LoVo (cell line): ENCODE measurements around the gene GALR1.
"Not testable (repeated sequence)": the region's sequence is repeated elsewhere in the genome, so short reads cannot be mapped to it uniquely, and the experiment has no call there.

ENCODE experiments used
- DNase-seq: peaks from one replicate; pipeline ENCODE4 v3.0.0-alpha.2; 2016; ENCODE audit warnings: low spot score

The GALR1 gene, protein sequence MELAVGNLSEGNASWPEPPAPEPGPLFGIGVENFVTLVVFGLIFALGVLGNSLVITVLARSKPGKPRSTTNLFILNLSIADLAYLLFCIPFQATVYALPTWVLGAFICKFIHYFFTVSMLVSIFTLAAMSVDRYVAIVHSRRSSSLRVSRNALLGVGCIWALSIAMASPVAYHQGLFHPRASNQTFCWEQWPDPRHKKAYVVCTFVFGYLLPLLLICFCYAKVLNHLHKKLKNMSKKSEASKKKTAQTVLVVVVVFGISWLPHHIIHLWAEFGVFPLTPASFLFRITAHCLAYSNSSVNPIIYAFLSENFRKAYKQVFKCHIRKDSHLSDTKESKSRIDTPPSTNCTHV

DNA sequence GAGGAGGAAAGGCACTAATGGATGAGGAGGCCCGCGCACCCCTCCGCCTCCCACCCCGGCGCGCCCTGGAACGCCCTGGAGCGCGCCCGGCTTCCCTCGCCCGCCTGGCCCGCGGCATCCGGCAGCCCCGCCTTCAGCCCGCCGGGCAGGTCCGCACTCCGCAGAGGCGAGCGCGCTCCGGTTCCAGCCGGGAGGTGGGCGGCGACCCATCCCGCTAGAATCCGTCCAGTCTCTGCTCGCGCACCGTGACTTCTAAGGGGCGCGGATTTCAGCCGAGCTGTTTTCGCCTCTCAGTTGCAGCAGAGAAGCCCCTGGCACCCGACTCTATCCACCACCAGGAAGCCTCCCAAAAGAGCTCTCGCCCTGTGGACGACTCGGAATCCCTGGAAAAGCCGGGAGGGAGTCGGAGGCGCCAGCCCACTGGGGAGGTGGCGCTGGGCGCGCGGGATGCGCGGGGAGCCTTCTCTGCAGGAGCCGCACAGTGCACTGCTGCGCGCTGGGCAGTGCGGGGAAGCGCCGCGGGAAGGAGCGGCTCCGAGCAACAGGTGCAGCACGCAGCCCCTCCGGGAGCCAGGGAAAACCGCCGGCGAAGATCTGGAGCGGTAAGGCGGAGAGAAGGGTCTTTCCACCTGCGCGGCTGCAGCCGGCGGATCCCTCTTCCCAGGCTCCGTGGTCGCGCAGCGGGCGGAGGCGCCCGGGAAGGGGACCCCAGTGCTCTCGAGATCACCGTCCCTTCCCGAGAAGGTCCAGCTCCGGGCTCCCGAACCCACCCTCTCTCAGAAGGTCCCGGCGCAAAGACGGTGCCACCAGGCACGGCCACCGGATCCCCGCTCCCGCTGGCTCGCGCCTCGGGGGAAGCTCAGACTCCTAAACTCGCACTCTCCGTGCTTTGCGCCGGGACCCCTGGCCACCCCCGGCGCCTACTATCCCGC, at the start of gene GALR1:
Gene GALR1 (plus strand): TSS at position 280 of the 932 bp plus-strand sequence. CDS start 701 bp downstream, outside the sequence.
- no peak for DNase-seq

DNA sequence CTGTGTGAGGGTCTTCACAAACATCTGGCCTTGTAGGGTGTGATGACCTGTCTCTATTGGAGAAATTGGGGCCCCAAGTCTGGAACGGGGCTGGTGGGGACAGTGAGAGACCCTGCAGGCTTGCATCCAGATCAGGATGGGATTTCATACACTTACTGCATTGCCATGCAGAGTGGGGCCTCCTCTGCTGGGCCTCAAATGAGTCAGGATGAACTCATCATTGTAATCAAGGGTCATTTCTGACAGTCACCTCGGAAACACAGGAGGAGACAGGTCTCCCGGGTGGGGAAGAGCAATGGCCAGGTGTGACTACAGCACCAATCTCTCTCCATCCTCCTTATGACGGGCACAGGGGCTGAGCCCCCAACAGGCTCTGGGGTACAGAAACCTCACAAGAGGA, 48.1 kb upstream of the GALR1 start:
- no peak for DNase-seq

DNA sequence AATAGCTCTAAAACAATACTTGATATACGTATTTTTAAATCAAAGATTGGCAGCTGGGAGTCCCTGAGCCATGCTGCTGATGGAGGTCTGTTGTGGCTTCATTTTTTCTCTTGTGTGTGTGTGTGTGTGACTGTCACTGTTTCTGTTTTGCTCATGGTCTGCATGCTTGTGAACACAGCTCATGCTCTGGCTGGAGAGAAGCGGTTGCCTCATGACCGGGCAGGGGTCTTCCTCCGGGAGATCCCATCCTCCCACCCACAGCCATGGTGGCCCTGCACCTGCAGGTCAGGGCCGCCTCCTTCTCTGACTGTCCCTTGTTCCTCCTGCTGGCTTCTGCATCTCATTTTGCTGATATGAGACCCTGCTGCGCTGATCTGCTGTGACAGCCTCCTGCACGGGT, 47.3 kb upstream of the GALR1 start:
- DNase-seq: no peak

DNA sequence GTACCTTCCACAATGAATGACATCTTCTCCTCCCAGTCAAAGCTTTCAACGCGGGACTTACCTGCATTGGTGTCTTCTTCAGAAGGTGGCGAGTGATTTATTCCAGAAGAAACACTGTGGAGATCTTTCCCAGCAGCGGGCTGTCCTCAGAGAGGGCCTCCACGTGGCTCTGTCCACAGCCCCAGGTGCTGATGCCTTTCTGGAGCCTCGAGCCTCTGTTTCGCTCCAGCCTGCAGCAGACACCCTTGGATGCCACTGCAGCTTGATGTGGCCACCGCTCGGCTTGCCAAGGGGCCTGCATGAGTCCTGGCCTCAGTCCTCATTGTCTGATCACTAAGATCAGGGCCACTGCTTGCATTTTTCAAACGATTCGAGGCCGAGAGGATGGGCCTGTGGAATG, 46.6 kb upstream of the GALR1 start:
- no peak for DNase-seq

DNA sequence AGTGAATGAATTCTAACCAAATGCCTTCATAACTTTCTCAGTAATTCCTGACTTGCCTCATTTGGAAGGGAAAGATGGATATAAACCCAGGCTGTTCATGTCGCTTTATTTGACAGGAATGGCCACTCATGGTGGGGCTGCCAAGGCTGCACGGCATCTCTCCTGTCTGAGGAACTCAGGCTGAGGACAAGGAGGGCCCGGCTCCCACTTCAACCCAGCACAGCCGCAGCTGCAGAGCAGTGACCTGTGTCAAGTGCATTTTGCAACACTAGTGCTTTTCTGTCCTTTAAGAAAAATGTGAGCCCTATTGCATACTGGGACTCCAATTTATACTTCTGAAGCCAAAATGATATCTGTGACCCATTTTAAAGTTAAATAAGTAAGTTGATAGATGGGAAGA, 45.8 kb upstream of the GALR1 start:
- no peak for DNase-seq

DNA sequence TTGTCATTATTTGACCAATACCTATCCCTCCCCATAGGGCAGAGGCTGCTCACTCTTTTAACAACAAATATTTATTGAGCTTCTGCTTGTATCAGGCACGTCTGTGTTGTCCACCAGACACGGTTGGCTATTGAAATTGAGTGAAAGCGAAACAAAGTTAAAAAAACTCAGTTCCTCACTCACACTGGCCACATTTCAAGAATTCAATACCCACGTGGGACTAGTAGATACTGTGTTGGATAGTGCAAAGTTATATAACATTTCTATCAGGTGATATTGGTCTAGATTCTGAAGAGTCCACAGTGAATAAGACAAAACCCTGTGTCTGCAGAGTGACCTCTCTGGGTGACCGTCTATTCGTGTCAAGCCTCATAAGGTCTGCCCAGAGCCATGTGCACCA, 43.9 kb upstream of the GALR1 start:
- DNase-seq: no peak

DNA sequence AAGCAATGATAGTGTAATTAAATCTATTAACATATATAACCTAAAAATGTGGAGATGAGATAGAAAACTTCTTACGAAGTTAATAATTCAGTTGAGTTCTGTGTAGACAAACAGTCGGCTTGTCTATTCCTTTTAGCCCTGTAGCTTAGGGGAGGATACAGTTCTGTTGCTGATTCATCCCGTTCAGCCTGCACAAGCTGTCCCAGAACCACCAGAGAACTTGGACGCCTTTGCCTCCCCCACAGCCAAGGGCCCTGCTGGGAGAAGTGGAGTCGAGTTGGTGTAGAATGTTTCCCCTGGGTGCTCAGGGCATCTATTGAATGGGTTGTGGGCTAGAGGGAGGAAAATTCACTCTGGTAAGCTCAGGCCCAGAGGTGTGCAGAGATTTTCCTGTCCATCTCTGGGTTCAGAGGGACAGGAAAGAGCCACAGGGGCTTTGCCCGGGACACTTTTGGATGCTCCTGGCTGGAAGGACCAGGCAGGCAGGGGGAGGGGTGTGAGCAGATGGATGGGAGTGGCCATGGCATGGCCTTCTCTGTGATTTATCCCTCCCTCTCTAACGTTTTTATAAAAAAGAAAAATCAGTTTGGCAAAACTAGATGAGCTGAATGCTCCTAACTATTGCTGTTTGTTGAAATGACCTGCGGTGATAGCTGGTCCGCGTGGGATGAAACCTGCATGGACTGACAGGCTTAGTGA, 42.8 kb upstream of the GALR1 start:
- DNase-seq: no peak

DNA sequence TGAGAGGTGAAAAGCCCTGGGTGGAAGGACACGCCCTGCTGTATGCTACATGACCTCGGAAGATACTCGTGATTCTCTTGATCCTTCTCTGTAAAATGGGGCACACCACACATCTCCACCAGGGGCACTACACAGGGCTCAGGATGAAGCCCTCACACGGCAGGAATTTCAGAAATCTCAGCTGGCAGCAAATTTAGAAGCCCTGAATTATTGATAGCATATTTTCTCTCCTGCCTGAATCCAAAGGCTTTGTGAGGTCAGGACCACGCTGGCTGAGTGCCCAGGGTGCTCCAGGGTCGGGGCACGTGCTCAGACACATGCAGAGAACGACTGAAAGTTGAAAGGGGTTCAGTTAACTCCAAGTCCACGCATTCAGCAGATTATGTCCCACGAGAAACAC, 42.1 kb upstream of the GALR1 start:
- peak; percentile 26 for DNase-seq

DNA sequence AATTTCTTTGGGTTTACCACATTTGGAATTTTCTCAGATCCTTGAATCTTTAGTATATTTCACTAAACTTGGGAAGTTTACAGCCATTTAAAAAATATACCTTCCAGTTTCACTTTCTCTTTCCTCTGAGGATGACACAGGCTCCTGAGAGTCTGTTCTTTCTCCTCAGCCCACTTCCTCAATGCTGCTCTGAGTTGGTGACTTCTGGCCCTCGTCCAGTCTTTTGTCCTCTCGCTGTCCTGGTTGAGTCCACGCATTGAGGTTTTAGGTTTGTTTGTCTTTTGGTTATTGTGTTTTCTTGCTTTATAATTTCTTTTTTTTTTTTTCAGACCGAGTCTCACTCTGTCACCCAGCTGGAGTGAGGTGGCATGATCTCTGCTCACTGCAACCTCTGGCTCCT, 40.7 kb upstream of the GALR1 start:
- peak; percentile 33 for DNase-seq

DNA sequence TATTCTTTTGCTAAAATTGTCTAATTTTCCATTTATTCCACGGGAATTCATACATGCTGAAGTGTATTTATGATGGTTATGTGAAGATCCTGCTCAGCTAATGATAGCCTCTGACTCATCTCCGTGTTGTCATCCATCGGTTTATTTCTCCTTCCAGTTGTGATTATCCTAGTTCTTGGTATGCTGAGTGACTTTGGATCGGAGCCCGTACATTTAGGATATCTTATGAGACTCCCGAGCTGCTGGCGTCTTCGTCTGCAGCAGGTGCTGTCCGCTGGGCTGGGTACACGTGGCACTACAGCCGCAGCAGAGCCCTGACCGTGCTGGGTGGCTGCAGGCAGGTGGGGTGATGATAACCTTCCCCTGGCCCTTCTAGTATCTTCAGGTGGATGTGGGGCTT, 40.1 kb upstream of the GALR1 start:
- no peak for DNase-seq

DNA sequence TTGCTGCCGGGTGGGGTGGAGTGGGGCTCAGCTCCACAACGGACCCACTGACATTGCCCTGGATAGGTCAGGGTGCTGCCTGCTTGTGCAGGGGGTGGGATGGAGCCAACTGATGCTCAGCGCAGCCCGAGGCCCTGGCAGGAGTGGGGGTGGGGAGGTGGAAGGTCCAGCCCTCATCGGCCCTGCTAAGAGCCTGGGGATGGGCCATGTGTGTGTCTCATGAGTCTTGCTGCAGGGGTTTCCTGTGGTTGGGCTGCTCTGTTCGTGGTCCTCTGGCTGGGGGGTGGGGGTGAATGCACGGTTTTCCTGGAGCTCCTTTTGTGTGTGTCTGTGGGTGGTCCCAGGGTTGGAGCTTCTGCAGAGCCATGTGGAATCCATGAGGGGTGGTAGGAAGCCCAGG, 39.4 kb upstream of the GALR1 start:
- DNase-seq: no peak

DNA sequence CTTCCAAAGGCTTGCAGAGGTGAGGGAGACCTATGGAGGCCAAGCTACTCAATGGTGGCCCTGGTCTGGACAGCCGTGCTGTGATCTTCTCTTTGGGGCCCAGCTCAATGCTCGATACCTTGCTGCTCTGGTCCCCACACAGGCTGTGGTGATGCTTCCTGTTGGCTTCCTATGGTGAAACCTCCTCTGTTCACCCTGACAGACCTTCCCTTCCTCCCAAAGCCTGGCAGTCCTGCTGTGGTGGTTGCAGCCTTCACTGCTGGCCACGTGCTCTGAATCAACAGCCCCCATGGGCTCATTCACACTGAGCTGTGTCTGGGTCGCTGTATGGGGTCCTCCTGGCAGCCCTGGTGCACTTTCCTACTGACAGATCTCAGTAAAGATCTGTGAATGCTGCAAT, 31.0 kb upstream of the GALR1 start:
- no peak for DNase-seq

DNA sequence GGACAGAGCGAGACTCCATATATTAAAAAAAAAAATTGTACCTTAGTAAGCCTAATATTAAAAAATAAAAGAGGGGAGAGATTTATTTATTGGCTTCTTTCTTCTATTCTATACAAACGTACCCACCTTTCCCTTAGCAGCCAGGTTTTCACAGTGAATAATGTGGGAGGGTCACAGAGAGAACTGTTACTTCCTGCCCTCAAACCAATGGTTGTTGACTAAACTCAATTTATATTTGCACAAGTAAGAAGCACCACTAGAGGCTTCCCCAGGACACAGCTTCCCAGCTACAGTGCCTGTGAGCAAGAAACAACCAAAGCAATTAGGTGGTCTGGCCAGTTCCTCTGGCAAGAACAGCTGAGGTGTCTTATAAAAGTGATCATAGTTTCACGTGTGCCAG, 28.9 kb upstream of the GALR1 start:
- no peak for DNase-seq

DNA sequence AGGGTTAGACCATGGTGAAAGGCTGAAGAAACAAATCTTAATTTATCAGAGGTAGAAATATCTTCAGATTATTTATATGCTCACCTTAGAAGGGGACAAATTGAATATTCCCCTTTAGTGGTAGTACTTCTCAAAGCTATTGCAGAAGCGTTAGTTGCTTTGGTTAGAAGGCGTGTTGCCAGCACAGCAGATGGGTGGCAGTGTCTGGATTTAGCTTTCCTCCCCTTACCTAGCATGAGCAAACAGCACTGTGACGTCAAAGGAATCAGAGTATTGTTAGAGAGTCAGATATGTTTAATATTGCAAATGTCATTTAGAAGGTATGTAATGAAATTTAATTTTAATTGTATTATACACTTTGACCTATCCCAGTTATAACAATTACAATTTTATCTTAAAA, 27.2 kb upstream of the GALR1 start:
- no peak for DNase-seq

DNA sequence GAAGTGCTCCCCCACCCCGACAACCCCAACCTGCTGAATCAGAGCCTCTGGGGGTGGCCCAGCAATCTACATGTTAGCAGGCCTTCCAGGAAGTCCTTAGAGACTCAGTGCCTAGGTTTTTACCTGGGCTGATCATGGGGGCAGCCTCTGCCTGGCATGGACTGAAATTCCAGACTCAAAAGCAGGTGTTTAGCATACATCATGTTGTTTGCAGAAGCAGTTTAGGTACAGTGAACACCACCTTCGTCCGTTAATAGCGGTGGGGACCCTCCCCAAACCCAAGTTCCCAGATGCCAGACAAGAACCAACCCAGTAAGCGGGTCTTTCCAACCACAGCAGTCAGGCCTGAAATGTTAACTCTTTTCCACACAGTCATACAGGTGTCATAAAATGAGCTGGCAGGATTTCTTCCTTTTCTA, 26.4 kb upstream of the GALR1 start:
- no peak for DNase-seq

DNA sequence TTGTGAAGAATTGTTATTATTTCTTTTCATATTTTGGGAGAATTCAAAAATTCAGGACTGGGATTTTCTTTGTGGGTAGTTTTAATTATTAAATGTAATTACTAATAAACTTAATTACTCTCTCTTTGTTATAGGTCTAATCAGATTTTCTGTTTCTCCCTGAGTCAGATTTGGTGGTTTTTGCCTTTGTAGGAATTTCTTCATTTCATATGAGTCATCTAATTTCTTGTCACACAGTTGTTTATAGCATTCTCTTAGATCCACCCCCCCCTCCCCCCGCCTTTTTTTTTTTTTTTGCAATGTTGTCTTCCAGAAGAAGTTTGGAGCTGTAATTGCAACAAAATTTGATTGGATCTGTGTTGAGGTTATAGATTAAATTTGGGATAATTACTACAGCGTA, 26.0 kb upstream of the GALR1 start:
- peak; percentile 2 for DNase-seq

DNA sequence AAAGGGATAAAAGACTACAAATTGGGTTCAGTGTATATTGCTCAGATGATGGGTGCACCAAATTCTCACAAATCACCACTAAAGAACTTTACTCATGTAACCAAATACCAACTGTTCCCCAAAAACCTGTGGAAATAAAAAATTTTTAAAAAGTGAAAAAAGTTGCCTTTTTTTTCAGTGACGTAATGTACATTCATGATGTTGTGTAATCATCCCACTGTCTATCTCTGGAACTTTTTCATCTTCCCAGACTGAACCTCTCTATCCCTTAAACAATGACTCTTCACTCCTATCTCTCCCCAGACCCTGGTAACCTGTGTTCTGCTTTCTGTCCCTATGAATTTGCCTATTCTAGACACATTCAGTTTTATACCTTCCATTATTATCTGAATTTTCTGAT, 19.0 kb upstream of the GALR1 start:
- DNase-seq: no peak

DNA sequence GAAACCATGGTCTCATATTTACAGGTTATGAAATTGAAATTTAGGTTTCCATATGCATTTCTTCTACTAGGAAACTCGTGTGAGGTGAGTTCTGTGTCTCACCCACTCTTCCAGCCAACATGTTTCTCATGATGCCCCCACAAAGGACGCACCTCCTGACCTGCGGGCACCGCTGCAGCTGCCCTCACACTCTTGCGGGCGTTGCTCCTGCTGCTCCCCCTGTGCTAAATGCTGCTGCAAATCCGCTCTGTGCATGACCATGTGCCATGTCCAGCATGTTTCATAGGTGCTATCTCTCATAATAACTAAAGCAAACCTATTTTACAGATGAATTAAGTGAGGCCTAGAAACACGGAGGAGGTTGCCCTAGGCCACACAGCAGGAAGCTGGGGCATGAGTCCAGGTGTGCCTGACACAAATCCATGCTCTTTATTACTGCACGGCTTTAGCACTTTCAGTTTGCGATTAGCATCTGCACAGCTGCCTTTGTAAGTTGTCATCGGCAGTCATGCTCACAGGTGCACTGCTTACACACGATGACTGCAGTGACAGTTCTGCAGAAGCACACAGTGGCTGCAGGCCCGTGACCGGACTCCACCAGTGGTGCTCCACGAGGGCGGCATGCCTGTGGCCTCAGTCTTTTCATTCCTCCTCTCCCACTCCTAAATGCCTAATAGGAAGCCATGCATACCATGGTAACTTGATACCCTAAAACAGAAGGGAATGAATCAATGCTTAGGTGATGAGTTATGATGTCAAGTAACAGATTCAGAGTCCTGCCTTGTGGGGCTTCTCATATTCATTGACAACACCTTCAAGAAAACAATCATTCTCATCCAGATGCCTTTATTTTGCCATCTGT, 14.9 kb upstream of the GALR1 start:
- DNase-seq: no peak

DNA sequence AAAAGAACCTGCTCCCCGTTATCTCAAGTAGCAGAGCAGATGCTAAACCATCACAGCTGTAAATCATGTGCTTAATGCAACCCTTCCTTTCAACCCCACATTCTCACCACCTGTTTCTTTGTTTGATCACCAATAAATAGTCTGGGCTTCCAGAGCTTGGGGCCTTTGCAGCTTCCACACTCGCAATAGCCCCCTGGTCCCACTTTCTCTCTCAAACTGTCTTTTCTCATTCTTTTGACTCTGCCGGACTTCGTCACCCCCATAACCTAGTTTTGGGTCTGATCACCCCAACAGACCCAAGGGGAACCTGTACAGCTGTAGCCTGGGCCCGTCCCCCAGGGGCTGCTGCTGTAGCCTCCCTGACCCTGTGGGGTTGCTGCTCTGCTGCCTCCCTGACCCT, 10.4 kb upstream of the GALR1 start:
- DNase-seq: not testable (repeated sequence)

DNA sequence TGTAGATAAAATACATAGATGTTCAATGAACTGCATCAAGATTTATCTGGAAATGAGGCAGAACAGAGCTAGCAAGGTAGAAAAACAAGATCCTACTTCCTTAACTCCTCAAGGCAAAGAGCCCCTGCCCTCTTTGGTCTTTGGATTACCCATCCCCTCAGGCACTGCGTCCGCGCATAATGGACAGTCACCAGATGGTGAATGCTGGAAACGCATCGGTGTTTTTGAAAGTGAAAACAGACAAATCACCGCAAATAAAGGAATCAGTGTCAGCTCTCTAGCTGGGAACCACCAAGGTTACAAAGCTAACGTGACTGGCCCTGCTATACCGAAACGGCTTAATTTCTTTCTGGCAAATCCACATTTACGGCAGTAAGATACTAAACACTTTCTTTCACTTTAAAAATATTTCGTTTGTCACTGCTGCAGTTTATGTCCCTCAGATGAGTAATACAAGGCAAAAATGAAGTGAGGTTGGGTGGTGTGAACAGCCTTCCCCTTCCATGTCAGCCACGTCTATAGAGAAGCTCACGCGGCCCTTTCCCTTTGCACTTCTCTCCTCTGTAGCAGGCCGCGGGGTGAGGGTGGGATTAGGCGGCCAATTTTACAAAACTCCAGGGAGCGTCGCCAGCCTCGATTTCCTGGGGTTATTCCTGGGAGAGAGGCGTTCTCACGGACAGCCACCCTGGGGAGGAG, 627 bp upstream of the GALR1 start:
- no peak for DNase-seq

DNA sequence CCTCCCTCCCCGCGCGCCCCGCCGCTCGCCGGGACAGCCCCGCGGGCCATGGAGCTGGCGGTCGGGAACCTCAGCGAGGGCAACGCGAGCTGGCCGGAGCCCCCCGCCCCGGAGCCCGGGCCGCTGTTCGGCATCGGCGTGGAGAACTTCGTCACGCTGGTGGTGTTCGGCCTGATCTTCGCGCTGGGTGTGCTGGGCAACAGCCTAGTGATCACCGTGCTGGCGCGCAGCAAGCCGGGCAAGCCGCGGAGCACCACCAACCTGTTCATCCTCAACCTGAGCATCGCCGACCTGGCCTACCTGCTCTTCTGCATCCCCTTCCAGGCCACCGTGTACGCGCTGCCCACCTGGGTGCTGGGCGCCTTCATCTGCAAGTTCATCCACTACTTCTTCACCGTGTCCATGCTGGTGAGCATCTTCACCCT, 865 bp downstream of the GALR1 start:
- no peak for DNase-seq
